SK-N-SH (cell line): ENCODE data around the gene CEP89. TPM values are rescaled to one million over a fixed set of nuclear protein-coding genes. Genes with fewer than 3 reads are reported as not detected.

Experiments
- CTCF ChIA-PET: fragments of 300-600, 350-600 bp; formaldehyde crosslinking; extraction: SDS; loops from one replicate; lab custom pipeline; 2021; lab: Yijun Ruan, JAX
- POLR2A ChIA-PET: fragments of 350-600 bp; sonication (Branson Sonifier 250); formaldehyde crosslinking; extraction: SDS; loops from one replicate; lab custom pipeline; 2020; ENCODE audit warnings: antibody characterized with exemption, inconsistent platforms; lab: Yijun Ruan, JAX
- DNase-seq: peaks from one replicate; pipeline ENCODE4 v3.0.0; 2012
- H2AFZ ChIP-seq: fragments of 200-600 bp; sonication (generic); 2 replicates; pipeline ENCODE4 v1.8.1; 2016; ENCODE audit warnings: antibody characterized with exemption, mild to moderate bottlenecking, low read depth
- H3F3A ChIP-seq: fragments of 200-600 bp; sonication (generic); replicated peaks from 2 replicates; pipeline ENCODE3; 2016; ENCODE audit warnings: antibody characterized with exemption, mild to moderate bottlenecking; ENCODE audit not compliant: insufficient read depth
- H3K27ac ChIP-seq, 2 experiments: fragments of 200-500 bp in 1 of 2; fragments of 200-600 bp in 1 of 2; sonication (Bioruptor generic) in 1 of 2; sonication (generic), shearing (Covaris generic) in 1 of 2; 2 replicates each; pipeline versions ENCODE4 v1.5.1 to v1.6.1; 2014 to 2016; ENCODE audit warnings: low read depth in 2 of 2, inconsistent platforms in 1 of 2, low read length in 1 of 2, mild to moderate bottlenecking in 1 of 2, mixed read lengths in 1 of 2
- H3K27me3 ChIP-seq: fragments of 200-600 bp; sonication (generic), shearing (Covaris generic); 2 replicates; pipeline ENCODE4 v1.6.1; 2016; ENCODE audit warnings: mixed run types; ENCODE audit not compliant: insufficient read depth
- H3K36me3 ChIP-seq, 2 experiments: fragments of 200-500 bp in 1 of 2; fragments of 200-600 bp in 1 of 2; sonication (Bioruptor generic) in 1 of 2; sonication (generic) in 1 of 2; replicated peaks in 1 of 2; 2 replicates each; pipeline versions ENCODE3 to v1.5.1; 2014 to 2016; ENCODE audit warnings: low read length in 1 of 2, mild to moderate bottlenecking in 1 of 2; ENCODE audit not compliant: insufficient read depth in 2 of 2, control insufficient read depth in 1 of 2
- H3K4me1 ChIP-seq, 2 experiments: fragments of 200-500 bp in 1 of 2; fragments of 200-600 bp in 1 of 2; sonication (Bioruptor generic) in 1 of 2; sonication (generic), shearing (Covaris generic) in 1 of 2; 2 replicates each; pipeline versions ENCODE4 v1.5.1 to v1.6.1; 2014 to 2016; ENCODE audit warnings: low read depth in 1 of 2, low read length in 1 of 2, mixed run types in 1 of 2; ENCODE audit not compliant: insufficient read depth in 2 of 2, control insufficient read depth in 1 of 2
- H3K4me2 ChIP-seq: fragments of 200-600 bp; sonication (generic), shearing (Covaris generic); 2 replicates; pipeline ENCODE4 v1.6.1; 2017; ENCODE audit warnings: mixed run types
- H3K4me3 ChIP-seq, 2 experiments: fragments of 200-500 bp in 1 of 2; fragments of 200-600 bp in 1 of 2; sonication (Bioruptor generic) in 1 of 2; sonication (generic), shearing (Covaris generic) in 1 of 2; 2 replicates each; pipeline versions ENCODE4 v1.5.1 to v1.8.1; 2014 to 2016; ENCODE audit warnings: low read depth in 2 of 2, inconsistent platforms in 1 of 2, low read length in 1 of 2, mild to moderate bottlenecking in 1 of 2, mixed read lengths in 1 of 2, moderate library complexity in 1 of 2
- H3K79me2 ChIP-seq: fragments of 200-600 bp; sonication (generic); 2 replicates; pipeline ENCODE4 v1.8.1; 2017; ENCODE audit warnings: mild to moderate bottlenecking; ENCODE audit not compliant: insufficient read depth
- H3K9ac ChIP-seq: fragments of 200-600 bp; sonication (generic); 2 replicates; pipeline ENCODE4 v1.6.1; 2017; ENCODE audit warnings: mixed run types
- H3K9me2 ChIP-seq: fragments of 200-600 bp; sonication (generic); 2 replicates; pipeline ENCODE4 v1.6.1; 2017; ENCODE audit warnings: mixed run types
- H3K9me3 ChIP-seq: fragments of 200-600 bp; sonication (generic); 2 replicates; pipeline ENCODE4 v1.6.1; 2017; ENCODE audit warnings: mixed run types, mild to moderate bottlenecking, moderate library complexity
- H4K20me1 ChIP-seq: fragments of 200-600 bp; sonication (generic); 2 replicates; pipeline ENCODE4 v1.6.1; 2017; ENCODE audit warnings: mild to moderate bottlenecking, mixed run types; ENCODE audit not compliant: insufficient read depth
- EP300 ChIP-seq, 2 experiments: IDR thresholded peaks; 2 replicates each; pipeline versions ENCODE4 v1.4.0 to v1.6.1; 2012; ENCODE audit warnings: borderline replicate concordance in 1 of 2, low read depth in 1 of 2, low read length in 1 of 2
- GABPA ChIP-seq: IDR thresholded peaks from 2 replicates; pipeline ENCODE4 v1.4.0; 2012; ENCODE audit warnings: low read depth, mild to moderate bottlenecking
- GATA2 ChIP-seq: sonication (generic); formaldehyde crosslinking; IDR thresholded peaks from 2 replicates; pipeline ENCODE4 v1.5.0; 2020; ENCODE audit warnings: mild to moderate bottlenecking, missing genetic modification reagents
- IRF3 ChIP-seq: fragments of 150-350 bp; IDR thresholded peaks from 2 replicates; pipeline ENCODE4 v1.6.1; 2016; ENCODE audit warnings: mild to moderate bottlenecking, low read depth, low read length
- MAX ChIP-seq: IDR thresholded peaks from 2 replicates; pipeline ENCODE4 v1.4.0; 2012; ENCODE audit warnings: low read depth
- MEF2A ChIP-seq: IDR thresholded peaks from 2 replicates; pipeline ENCODE4 v1.4.0; 2012; ENCODE audit warnings: low read depth, borderline replicate concordance
- NRF1 ChIP-seq: IDR thresholded peaks from 2 replicates; pipeline ENCODE4 v1.6.1; 2012; ENCODE audit warnings: low read depth, mild to moderate bottlenecking, low read length
- POLR2AphosphoS5 ChIP-seq: IDR thresholded peaks from 2 replicates; pipeline ENCODE4 v1.6.1; 2012; ENCODE audit warnings: low read depth, low read length
- RAD21 ChIP-seq: IDR thresholded peaks from 2 replicates; pipeline ENCODE4 v1.6.1; 2012; ENCODE audit warnings: mild to moderate bottlenecking, low read length
- RCOR1 ChIP-seq: fragments of 150-350 bp; IDR thresholded peaks from 2 replicates; pipeline ENCODE4 v1.6.1; 2017; ENCODE audit warnings: antibody characterized with exemption, low read length
- REST ChIP-seq: IDR thresholded peaks from 2 replicates; pipeline ENCODE4 v1.6.1; 2012; ENCODE audit warnings: mild to moderate bottlenecking, low read depth, low read length, moderate library complexity
- SIN3A ChIP-seq: IDR thresholded peaks from 2 replicates; pipeline ENCODE4 v1.6.1; 2012; ENCODE audit warnings: low read depth, mild to moderate bottlenecking, low read length, moderate library complexity, borderline replicate concordance
- SMC3 ChIP-seq: IDR thresholded peaks from 2 replicates; pipeline ENCODE4 v1.6.1; 2012; ENCODE audit warnings: low read depth, low read length, improper control_type of control experiment
- TCF12 ChIP-seq: IDR thresholded peaks from 2 replicates; pipeline ENCODE4 v1.4.0; 2012
- USF2 ChIP-seq: fragments of 150-350 bp; IDR thresholded peaks from 2 replicates; pipeline ENCODE4 v1.6.1; 2017; ENCODE audit warnings: antibody characterized with exemption, low read length, low read depth, borderline replicate concordance
- YY1 ChIP-seq: IDR thresholded peaks from 2 replicates; pipeline ENCODE4 v1.4.0; 2012; ENCODE audit warnings: low read depth, mild to moderate bottlenecking
- WGBS: methylation state at CpG from one replicate; pipeline ENCODE4 v1.1.6; 2017; ENCODE audit warnings: low lambda C conversion rate; 5-methylcytosine and 5-hydroxymethylcytosine counted together
- polyA plus RNA-seq, 3 experiments: library from polyadenylated mRNA; depleted of rRNA; stranded (reverse); fragments of >200 nt; gene quantifications; 2 replicates each; pipeline ENCODE4 v1.2.3, GENCODE V29; 2012
- TF ChIP-seq, protein P1 (sequence below): IDR thresholded peaks from 2 replicates; pipeline ENCODE4 v1.4.0; 2012; ENCODE audit warnings: low read depth, borderline replicate concordance
- TF ChIP-seq, protein P2 (sequence below): IDR thresholded peaks from 2 replicates; pipeline ENCODE4 v1.4.0; 2012; ENCODE audit warnings: low read depth, borderline replicate concordance

Gene CEP89
- polyA plus RNA-seq, 1 of the 3 experiments (the other 2 are of a cell fraction): 16.4 TPM

- H3F3A ChIP-seq: no peaks in the 10 kb centered on the region
- TF ChIP-seq TCF12 (no peak), RAD21 (no peak), NRF1 (no peak), IRF3 (no peak), EP300 (IDR thresholded peaks at IDR 0.05; ENCODE audit: borderline replicate concordance in 1 of 2, low read depth in 1 of 2, low read length in 1 of 2) (no peak), USF2 (no peak), GABPA (no peak), GATA2 (CRISPR knock-in tag) (no peak), RCOR1 (no peak), MEF2A (no peak), SMC3 (no peak), REST (no peak), SIN3A (no peak), YY1 (no peak), MAX (no peak), POLR2AphosphoS5 (no peak)
- TF ChIP-seq, protein P1, sequence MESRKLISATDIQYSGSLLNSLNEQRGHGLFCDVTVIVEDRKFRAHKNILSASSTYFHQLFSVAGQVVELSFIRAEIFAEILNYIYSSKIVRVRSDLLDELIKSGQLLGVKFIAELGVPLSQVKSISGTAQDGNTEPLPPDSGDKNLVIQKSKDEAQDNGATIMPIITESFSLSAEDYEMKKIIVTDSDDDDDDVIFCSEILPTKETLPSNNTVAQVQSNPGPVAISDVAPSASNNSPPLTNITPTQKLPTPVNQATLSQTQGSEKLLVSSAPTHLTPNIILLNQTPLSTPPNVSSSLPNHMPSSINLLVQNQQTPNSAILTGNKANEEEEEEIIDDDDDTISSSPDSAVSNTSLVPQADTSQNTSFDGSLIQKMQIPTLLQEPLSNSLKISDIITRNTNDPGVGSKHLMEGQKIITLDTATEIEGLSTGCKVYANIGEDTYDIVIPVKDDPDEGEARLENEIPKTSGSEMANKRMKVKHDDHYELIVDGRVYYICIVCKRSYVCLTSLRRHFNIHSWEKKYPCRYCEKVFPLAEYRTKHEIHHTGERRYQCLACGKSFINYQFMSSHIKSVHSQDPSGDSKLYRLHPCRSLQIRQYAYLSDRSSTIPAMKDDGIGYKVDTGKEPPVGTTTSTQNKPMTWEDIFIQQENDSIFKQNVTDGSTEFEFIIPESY: no peak
- TF ChIP-seq, protein P2, sequence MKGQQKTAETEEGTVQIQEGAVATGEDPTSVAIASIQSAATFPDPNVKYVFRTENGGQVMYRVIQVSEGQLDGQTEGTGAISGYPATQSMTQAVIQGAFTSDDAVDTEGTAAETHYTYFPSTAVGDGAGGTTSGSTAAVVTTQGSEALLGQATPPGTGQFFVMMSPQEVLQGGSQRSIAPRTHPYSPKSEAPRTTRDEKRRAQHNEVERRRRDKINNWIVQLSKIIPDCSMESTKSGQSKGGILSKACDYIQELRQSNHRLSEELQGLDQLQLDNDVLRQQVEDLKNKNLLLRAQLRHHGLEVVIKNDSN: no peak
- DNase-seq: no peak
- no peak overlapping the region for H3K27ac ChIP-seq
- WGBS: 97% methylated on average over 3 of the region's 3 CpGs
- H3K9me3 ChIP-seq: no peaks in the 10 kb centered on the region
- no peak overlapping the region for H3K4me2 ChIP-seq
- ChIA-PET CTCF (interaction anchor here (1.1 to 1.5 kb wide), 2 partner anchors 10 to 34 kb away, joined by 3 read pairs; no protein-coding TSS in a partner anchor), POLR2A (no interaction called here)
- no peaks in the 10 kb centered on the region for H3K79me2 ChIP-seq
- no peak overlapping the region for H3K4me3 ChIP-seq
- H3K27me3 ChIP-seq: no peaks in the 10 kb centered on the region
- no peak overlapping the region for H3K9ac ChIP-seq
- H3K36me3 ChIP-seq: peaks cover 15 to 36% of the 10 kb centered on the region in 2 experiments
- H2AFZ ChIP-seq: no peak overlapping the region
- H3K9me2 ChIP-seq: no peaks in the 10 kb centered on the region
- H3K4me1 ChIP-seq: no peaks in the 10 kb centered on the region
- no peaks in the 10 kb centered on the region for H4K20me1 ChIP-seq
Measured at GRCh38 chr19:32921624-32922023, 50.1 kb downstream of the CEP89 start.
